GM23338 (cell line): Measurements from ENCODE around the gene CASKIN2. TPM values are rescaled to one million over a fixed set of nuclear protein-coding genes. Genes with fewer than 3 reads are reported as not detected.

Experiments
- ATAC-seq: fragments of 200-7000 bp; cut with Tn5 transposase; 3 replicates; pipeline ENCODE4 v1.9.1; 2020
- DNase-seq: peaks from one replicate; pipeline ENCODE4 v3.0.0-alpha.2; 2015; ENCODE audit warnings: low spot score
- H2AFZ ChIP-seq: fragments of 200-600 bp; sonication (generic); 2 replicates; pipeline ENCODE4 v1.8.0; 2016; ENCODE audit warnings: antibody characterized with exemption, mild to moderate bottlenecking, moderate library complexity
- H3F3A ChIP-seq: fragments of 200-600 bp; sonication (generic); replicated peaks from 2 replicates; pipeline ENCODE4 v1.8.0; 2017; ENCODE audit warnings: antibody characterized with exemption, mixed run types, low read depth
- H3K27ac ChIP-seq: fragments of 200-600 bp; sonication (generic); 2 replicates; pipeline ENCODE4 v1.6.1; 2016; ENCODE audit warnings: low read depth
- H3K27me3 ChIP-seq: fragments of 200-600 bp; sonication (generic); 2 replicates; pipeline ENCODE4 v1.8.0; 2016; ENCODE audit warnings: mild to moderate bottlenecking, mixed run types, moderate library complexity; ENCODE audit not compliant: insufficient read depth
- H3K36me3 ChIP-seq: fragments of 200-600 bp; sonication (generic); 2 replicates; pipeline ENCODE4 v1.8.0; 2016; ENCODE audit warnings: mild to moderate bottlenecking; ENCODE audit not compliant: insufficient read depth
- H3K4me1 ChIP-seq: fragments of 200-600 bp; sonication (generic); 2 replicates; pipeline ENCODE4 v1.8.0; 2016; ENCODE audit warnings: mild to moderate bottlenecking, moderate library complexity; ENCODE audit not compliant: insufficient read depth
- H3K4me2 ChIP-seq: fragments of 200-600 bp; sonication (generic); 2 replicates; pipeline ENCODE4 v1.7.1; 2017; ENCODE audit warnings: mixed run types
- H3K4me3 ChIP-seq: fragments of 200-600 bp; sonication (generic); 2 replicates; pipeline ENCODE4 v1.6.1; 2016; ENCODE audit warnings: mixed run types
- H3K79me2 ChIP-seq: fragments of 200-600 bp; sonication (generic); replicated peaks from 2 replicates; pipeline ENCODE4 v1.8.0; 2017; ENCODE audit warnings: mild to moderate bottlenecking; ENCODE audit not compliant: insufficient read depth
- H3K9me2 ChIP-seq: fragments of 200-600 bp; sonication (generic); 2 replicates; pipeline ENCODE4 v1.8.0; 2017; ENCODE audit not compliant: insufficient read depth
- H4K20me1 ChIP-seq: fragments of 200-600 bp; sonication (generic); replicated peaks from 2 replicates; pipeline ENCODE4 v1.8.0; 2017; ENCODE audit warnings: mild to moderate bottlenecking; ENCODE audit not compliant: insufficient read depth
- H3K27ac Mint-ChIP-seq: 2 replicates; pipeline ENCODE4 v1.8.0; 2020; ENCODE audit warnings: inconsistent platforms, mild to moderate bottlenecking, moderate library complexity, mixed read lengths
- H3K27me3 Mint-ChIP-seq: 3 replicates; pipeline ENCODE4 v1.8.0; 2022; ENCODE audit warnings: low read depth, mild to moderate bottlenecking, moderate library complexity, mixed read lengths, inconsistent platforms; ENCODE audit not compliant: insufficient read depth, poor library complexity
- H3K36me3 Mint-ChIP-seq: 3 replicates; pipeline ENCODE4 v1.8.0; 2021; ENCODE audit warnings: low read depth, mild to moderate bottlenecking, inconsistent platforms, moderate library complexity, mixed read lengths
- H3K4me1 Mint-ChIP-seq: 3 replicates; pipeline ENCODE4 v1.8.0; 2020; ENCODE audit warnings: mild to moderate bottlenecking, inconsistent platforms, mixed read lengths
- H3K4me3 Mint-ChIP-seq: 3 replicates; pipeline ENCODE4 v1.8.0; 2021; ENCODE audit warnings: moderate library complexity, mild to moderate bottlenecking, inconsistent platforms, mixed read lengths
- H3K9me3 Mint-ChIP-seq: 3 replicates; pipeline ENCODE4 v1.8.0; 2020; ENCODE audit warnings: moderate library complexity, mild to moderate bottlenecking, inconsistent platforms, mixed read lengths
- EZH2 ChIP-seq: fragments of 200-600 bp; sonication (generic); IDR thresholded peaks from one replicate; pipeline ENCODE4 v1.8.0; 2017; ENCODE audit warnings: antibody characterized with exemption, mild to moderate bottlenecking, low read depth; ENCODE audit not compliant: unreplicated experiment
- JUNB ChIP-seq: IDR thresholded peaks from one replicate; pipeline ENCODE4 v1.6.1; 2016; ENCODE audit warnings: antibody characterized with exemption; ENCODE audit not compliant: unreplicated experiment
- POLR2AphosphoS5 ChIP-seq: IDR thresholded peaks from 2 replicates; pipeline ENCODE4 v1.6.1; 2016; ENCODE audit warnings: antibody characterized with exemption, low read depth
- ZNF331 ChIP-seq: fragments of 250-450 bp; sonication (Bioruptor Pico); IDR thresholded peaks from 2 replicates; pipeline ENCODE4 v1.5.0; 2020; ENCODE audit warnings: low read depth, mild to moderate bottlenecking, moderate library complexity
- polyA plus RNA-seq: library from polyadenylated mRNA; unstranded; fragments of >200 nt; fragmentation: Nextera tagmentation; extraction: Ambion mirVana; gene quantifications from 2 replicates; pipeline ENCODE4 v1.2.1, GENCODE V29; 2016
- total RNA-seq: library from RNA; depleted of rRNA; stranded (reverse); fragments of >200 nt; shearing (Covaris generic); gene quantifications from 2 replicates; pipeline ENCODE4 v1.2.3, GENCODE V29; 2014
- TF ChIP-seq, protein P1 (sequence below): fragments of 250-450 bp; sonication (Bioruptor Pico); IDR thresholded peaks from 2 replicates; pipeline ENCODE4 v1.5.0; 2020; ENCODE audit warnings: mild to moderate bottlenecking, moderate library complexity
- TF ChIP-seq, protein P2 (sequence below), 2 experiments: fragments of 200-600 bp in 1 of 2; sonication (generic) in 1 of 2; conservative IDR thresholded peaks; 2 replicates each; pipeline versions ENCODE4 v1.5.1 to v1.6.1; 2016 to 2017; ENCODE audit warnings: antibody characterized with exemption in 2 of 2, low read depth in 2 of 2, mild to moderate bottlenecking in 2 of 2, moderate library complexity in 1 of 2

CASKIN2 gene
- total and polyA plus RNA-seq, 2 experiments from 2014 or later = 4.9 to 21.5 TPM

DNA sequence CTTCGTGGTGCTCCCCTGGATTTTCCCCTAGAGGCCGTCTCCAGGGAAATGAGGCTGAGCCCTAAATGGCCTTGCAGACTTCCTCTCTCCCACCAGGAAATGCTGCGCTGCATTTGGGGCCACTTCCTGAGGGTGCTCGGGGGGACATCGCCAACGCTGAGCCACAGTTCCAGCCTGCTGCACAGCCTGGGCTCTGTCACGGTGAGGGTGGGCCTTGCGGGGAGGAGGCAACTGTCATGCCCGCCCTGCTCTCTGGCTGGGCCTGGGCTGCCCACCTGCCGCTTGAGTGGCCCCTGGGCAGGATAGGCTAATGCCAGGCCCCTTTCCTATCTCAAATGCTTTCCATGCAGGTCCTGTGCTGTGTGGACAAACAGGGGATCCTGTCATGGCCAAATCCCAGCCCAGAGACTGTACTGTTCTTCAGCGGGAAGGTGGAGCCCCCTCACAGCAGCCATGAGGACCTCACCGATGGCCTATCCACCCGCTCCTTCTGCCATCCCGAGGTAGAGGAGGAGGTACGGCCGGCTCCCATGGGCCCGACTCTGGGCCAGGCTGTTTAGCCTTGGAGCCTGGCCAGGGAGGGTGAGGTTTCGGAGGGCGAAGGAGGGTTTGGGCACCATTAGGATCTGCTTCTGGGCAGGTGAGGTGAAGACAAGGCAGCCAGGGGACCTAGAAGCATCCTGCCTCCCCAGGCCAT lies 24.2 kb downstream of the CASKIN2 start (continued):
- TF ChIP-seq, protein P1, sequence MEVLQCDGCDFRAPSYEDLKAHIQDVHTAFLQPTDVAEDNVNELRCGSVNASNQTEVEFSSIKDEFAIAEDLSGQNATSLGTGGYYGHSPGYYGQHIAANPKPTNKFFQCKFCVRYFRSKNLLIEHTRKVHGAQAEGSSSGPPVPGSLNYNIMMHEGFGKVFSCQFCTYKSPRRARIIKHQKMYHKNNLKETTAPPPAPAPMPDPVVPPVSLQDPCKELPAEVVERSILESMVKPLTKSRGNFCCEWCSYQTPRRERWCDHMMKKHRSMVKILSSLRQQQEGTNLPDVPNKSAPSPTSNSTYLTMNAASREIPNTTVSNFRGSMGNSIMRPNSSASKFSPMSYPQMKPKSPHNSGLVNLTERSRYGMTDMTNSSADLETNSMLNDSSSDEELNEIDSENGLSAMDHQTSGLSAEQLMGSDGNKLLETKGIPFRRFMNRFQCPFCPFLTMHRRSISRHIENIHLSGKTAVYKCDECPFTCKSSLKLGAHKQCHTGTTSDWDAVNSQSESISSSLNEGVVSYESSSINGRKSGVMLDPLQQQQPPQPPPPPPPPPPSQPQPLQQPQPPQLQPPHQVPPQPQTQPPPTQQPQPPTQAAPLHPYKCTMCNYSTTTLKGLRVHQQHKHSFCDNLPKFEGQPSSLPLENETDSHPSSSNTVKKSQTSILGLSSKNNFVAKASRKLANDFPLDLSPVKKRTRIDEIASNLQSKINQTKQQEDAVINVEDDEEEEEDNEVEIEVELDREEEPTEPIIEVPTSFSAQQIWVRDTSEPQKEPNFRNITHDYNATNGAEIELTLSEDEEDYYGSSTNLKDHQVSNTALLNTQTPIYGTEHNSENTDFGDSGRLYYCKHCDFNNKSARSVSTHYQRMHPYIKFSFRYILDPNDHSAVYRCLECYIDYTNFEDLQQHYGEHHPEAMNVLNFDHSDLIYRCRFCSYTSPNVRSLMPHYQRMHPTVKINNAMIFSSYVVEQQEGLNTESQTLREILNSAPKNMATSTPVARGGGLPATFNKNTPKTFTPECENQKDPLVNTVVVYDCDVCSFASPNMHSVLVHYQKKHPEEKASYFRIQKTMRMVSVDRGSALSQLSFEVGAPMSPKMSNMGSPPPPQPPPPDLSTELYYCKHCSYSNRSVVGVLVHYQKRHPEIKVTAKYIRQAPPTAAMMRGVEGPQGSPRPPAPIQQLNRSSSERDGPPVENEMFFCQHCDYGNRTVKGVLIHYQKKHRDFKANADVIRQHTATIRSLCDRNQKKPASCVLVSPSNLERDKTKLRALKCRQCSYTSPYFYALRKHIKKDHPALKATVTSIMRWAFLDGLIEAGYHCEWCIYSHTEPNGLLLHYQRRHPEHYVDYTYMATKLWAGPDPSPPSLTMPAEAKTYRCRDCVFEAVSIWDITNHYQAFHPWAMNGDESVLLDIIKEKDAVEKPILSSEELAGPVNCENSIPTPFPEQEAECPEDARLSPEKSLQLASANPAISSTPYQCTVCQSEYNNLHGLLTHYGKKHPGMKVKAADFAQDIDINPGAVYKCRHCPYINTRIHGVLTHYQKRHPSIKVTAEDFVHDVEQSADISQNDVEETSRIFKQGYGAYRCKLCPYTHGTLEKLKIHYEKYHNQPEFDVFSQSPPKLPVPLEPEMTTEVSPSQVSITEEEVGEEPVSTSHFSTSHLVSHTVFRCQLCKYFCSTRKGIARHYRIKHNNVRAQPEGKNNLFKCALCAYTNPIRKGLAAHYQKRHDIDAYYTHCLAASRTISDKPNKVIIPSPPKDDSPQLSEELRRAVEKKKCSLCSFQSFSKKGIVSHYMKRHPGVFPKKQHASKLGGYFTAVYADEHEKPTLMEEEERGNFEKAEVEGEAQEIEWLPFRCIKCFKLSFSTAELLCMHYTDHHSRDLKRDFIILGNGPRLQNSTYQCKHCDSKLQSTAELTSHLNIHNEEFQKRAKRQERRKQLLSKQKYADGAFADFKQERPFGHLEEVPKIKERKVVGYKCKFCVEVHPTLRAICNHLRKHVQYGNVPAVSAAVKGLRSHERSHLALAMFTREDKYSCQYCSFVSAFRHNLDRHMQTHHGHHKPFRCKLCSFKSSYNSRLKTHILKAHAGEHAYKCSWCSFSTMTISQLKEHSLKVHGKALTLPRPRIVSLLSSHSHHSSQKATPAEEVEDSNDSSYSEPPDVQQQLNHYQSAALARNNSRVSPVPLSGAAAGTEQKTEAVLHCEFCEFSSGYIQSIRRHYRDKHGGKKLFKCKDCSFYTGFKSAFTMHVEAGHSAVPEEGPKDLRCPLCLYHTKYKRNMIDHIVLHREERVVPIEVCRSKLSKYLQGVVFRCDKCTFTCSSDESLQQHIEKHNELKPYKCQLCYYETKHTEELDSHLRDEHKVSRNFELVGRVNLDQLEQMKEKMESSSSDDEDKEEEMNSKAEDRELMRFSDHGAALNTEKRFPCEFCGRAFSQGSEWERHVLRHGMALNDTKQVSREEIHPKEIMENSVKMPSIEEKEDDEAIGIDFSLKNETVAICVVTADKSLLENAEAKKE (CRISPR knock-in tag) = no peak

DNA sequence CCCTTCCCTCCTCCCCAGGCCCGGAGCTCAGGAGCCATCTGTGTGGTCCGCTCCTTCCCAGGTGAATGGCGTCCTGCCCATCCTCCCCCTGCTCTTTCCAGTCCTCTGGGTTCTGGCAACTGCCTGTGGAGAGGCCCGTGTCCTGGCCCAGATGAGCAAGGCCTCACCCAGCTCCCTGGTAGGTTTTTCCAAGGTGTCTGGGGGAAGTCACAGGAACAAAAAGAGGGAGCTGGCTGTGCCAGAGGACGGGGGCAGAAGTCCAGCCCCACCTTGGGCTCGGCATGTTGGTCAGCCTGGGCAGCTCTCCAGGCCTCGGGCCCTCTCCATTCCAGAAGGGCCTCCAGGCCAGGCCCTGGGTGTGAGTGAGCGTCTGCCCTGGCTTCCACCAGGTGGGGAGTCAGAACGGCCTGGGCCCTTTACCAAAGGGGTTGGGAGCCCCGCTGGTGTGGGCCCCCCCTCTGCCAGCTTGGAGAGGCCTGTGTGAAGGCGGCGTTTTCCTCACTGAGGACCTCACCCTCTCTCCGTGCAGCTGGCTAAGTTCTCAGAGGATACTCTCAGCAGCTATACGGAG lies 25.1 kb downstream of the CASKIN2 start:
- Histone ChIP-seq H3K27ac (no peak overlapping the region), H3K36me3 (no peaks in the 10 kb centered on the region), H4K20me1 (no peaks in the 10 kb centered on the region), H3K9me2 (no peaks in the 10 kb centered on the region), H3K4me2 (no peak overlapping the region), H3F3A (no peaks in the 10 kb centered on the region), H3K27me3 (no peaks in the 10 kb centered on the region), H3K4me3 (no peak overlapping the region), H3K4me1 (no peaks in the 10 kb centered on the region), H3K79me2 (no peaks in the 10 kb centered on the region), H2AFZ (no peak overlapping the region)
- Mint-ChIP-seq H3K9me3 (no peaks in the 10 kb centered on the region), H3K36me3 (no peaks in the 10 kb centered on the region; the same call in 2 of the 3 replicates), H3K4me1 (peaks cover 9% of the 10 kb centered on the region), H3K27ac (no peak overlapping the region), H3K27me3 (peaks cover 8% of the 10 kb centered on the region), H3K4me3 (no peak overlapping the region)
- ATAC-seq = no peak
- DNase-seq = no peak
- no peak for TF ChIP-seq POLR2AphosphoS5
- TF ChIP-seq, protein P2, sequence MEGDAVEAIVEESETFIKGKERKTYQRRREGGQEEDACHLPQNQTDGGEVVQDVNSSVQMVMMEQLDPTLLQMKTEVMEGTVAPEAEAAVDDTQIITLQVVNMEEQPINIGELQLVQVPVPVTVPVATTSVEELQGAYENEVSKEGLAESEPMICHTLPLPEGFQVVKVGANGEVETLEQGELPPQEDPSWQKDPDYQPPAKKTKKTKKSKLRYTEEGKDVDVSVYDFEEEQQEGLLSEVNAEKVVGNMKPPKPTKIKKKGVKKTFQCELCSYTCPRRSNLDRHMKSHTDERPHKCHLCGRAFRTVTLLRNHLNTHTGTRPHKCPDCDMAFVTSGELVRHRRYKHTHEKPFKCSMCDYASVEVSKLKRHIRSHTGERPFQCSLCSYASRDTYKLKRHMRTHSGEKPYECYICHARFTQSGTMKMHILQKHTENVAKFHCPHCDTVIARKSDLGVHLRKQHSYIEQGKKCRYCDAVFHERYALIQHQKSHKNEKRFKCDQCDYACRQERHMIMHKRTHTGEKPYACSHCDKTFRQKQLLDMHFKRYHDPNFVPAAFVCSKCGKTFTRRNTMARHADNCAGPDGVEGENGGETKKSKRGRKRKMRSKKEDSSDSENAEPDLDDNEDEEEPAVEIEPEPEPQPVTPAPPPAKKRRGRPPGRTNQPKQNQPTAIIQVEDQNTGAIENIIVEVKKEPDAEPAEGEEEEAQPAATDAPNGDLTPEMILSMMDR (conservative IDR thresholded peaks at IDR 0.05; ENCODE audit: low read depth in 2 of 2) = no peak
- TF ChIP-seq ZNF331 (CRISPR knock-in tag) = no peak
- TF ChIP-seq, protein P1 (CRISPR knock-in tag) = no peak
- TF ChIP-seq JUNB = no peak
- no peak for TF ChIP-seq EZH2
